ENCODE results near the gene TMTC2.

Gene TMTC2

DNA sequence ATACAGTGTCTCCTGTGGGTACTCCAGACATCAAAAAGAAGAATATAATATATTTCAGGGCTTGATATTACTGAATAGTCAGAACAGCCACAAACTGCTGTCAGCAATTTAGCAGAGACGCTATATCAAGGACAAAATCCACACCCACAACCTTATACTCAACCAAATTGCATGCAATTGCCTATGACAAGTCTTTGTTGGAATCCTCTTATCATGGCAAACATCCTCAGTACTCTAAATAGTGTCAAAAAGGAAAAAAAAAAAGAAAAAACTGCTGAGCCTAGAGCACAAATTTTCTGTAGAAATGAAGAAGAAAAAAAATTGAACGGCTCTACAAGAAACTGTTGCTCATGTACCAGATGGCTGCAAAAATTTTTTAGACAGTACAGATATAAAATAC lies 485.7 kb downstream of the TMTC2 start:
- no peak for DNase-seq
- WGBS: 64% methylated on average over 1 of the region's 2 CpGs
- Histone ChIP-seq H3K9me3 (ENCODE audit: control insufficient read depth, low read length) (no peaks in the 10 kb centered on the region), H2BK15ac (ENCODE audit: low read depth, poor library complexity, severe bottlenecking) (no peak overlapping the region), H3K36me3 (ENCODE audit: control insufficient read depth in 1 of 2, insufficient read depth in 2 of 2, low read depth in 1 of 2, low read length in 2 of 2) (no peaks in the 10 kb centered on the region), H3K4me3 (ENCODE audit: insufficient read depth in 1 of 2, low read depth in 1 of 2, low read length in 2 of 2) (no peak overlapping the region), H3K14ac (ENCODE audit: low read length in 2 of 2) (no peak overlapping the region), H3K27me3 (ENCODE audit: control insufficient read depth in 1 of 2, insufficient read depth in 1 of 2, low read length in 2 of 2) (no peaks in the 10 kb centered on the region), H2BK5ac (ENCODE audit: low read depth, low read length, poor library complexity, severe bottlenecking) (no peak overlapping the region), H3K18ac (ENCODE audit: low read depth in 1 of 2, low read length in 2 of 2) (no peak overlapping the region), H2AK5ac (ENCODE audit: low read length, severe bottlenecking) (no peak overlapping the region), H3K9ac (ENCODE audit: low read length) (no peak overlapping the region), H3K79me1 (replicated peaks; ENCODE audit: low read length, poor library complexity, severe bottlenecking) (no peaks in the 10 kb centered on the region), H2BK120ac (ENCODE audit: low read depth, low read length) (no peak overlapping the region), H3K23ac (ENCODE audit: low read length in 2 of 2) (no peak overlapping the region), H3K4me1 (ENCODE audit: control insufficient read depth, insufficient read depth, low read depth, low read length) (peaks cover 2% of the 10 kb centered on the region), H4K91ac (ENCODE audit: low read length) (no peak overlapping the region), H3K27ac (ENCODE audit: low read length, poor library complexity, severe bottlenecking) (no peak overlapping the region), H2BK12ac (ENCODE audit: low read length in 2 of 2) (no peak overlapping the region), H2AFZ (ENCODE audit: low read depth, low read length) (no peak overlapping the region), H3K4me2 (ENCODE audit: low read length, poor library complexity, severe bottlenecking) (no peak overlapping the region), H3K4ac (ENCODE audit: low read depth in 1 of 2, low read length in 2 of 2) (no peak overlapping the region), H4K8ac (ENCODE audit: low read length) (no peak overlapping the region)

- Histone ChIP-seq H3K27me3 (ENCODE audit: control insufficient read depth in 1 of 2, insufficient read depth in 1 of 2, low read length in 2 of 2) (no peaks in the 10 kb centered on the region), H3K4me1 (ENCODE audit: control insufficient read depth, insufficient read depth, low read depth, low read length) (peaks cover 2% of the 10 kb centered on the region), H2BK120ac (ENCODE audit: low read depth, low read length) (no peak overlapping the region), H3K14ac (ENCODE audit: low read length in 2 of 2) (no peak overlapping the region), H2BK5ac (ENCODE audit: low read depth, low read length, poor library complexity, severe bottlenecking) (no peak overlapping the region), H3K4ac (ENCODE audit: low read depth in 1 of 2, low read length in 2 of 2) (no peak overlapping the region), H4K8ac (ENCODE audit: low read length) (no peak overlapping the region), H3K4me3 (ENCODE audit: insufficient read depth in 1 of 2, low read depth in 1 of 2, low read length in 2 of 2) (no peak overlapping the region), H2AFZ (ENCODE audit: low read depth, low read length) (no peak overlapping the region), H3K36me3 (ENCODE audit: control insufficient read depth in 1 of 2, insufficient read depth in 2 of 2, low read depth in 1 of 2, low read length in 2 of 2) (no peaks in the 10 kb centered on the region), H4K91ac (ENCODE audit: low read length) (no peak overlapping the region), H3K23ac (ENCODE audit: low read length in 2 of 2) (no peak overlapping the region), H3K9me3 (ENCODE audit: control insufficient read depth, low read length) (no peaks in the 10 kb centered on the region), H2BK15ac (ENCODE audit: low read depth, poor library complexity, severe bottlenecking) (no peak overlapping the region), H3K27ac (ENCODE audit: low read length, poor library complexity, severe bottlenecking) (no peak overlapping the region), H3K9ac (ENCODE audit: low read length) (no peak overlapping the region), H3K18ac (ENCODE audit: low read depth in 1 of 2, low read length in 2 of 2) (no peak overlapping the region), H3K79me1 (replicated peaks; ENCODE audit: low read length, poor library complexity, severe bottlenecking) (no peaks in the 10 kb centered on the region), H2BK12ac (ENCODE audit: low read length in 2 of 2) (no peak overlapping the region), H3K4me2 (ENCODE audit: low read length, poor library complexity, severe bottlenecking) (no peak overlapping the region), H2AK5ac (ENCODE audit: low read length, severe bottlenecking) (no peak overlapping the region)
- no peak for DNase-seq
- 86% methylated on average over 4 of the region's 7 CpGs for WGBS
These were observed 486.4 kb downstream of the TMTC2 start for GRCh38 chr12:83172866-83173649.

DNA sequence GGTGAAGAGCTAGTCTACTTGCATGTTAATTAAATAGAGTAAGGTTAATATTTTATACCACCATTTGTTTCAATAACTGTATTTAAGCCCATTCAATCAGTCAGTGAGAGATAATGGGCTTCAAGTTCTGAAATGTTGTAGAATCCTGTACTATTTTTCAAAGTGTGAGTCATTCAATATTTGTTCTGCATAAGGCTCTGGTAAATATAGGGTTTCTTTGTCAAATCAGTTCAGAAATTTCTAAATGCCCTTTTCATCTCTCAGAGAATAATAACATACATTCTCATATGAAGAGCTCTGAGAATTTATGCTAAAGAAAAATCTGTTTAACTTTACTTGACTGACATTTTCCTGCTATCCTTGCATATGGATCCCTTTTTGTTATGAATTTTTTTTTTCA lies 493.3 kb downstream of the TMTC2 start:
- Histone ChIP-seq H3K14ac (ENCODE audit: low read length in 2 of 2) (no peak overlapping the region), H2BK120ac (ENCODE audit: low read depth, low read length) (no peak overlapping the region), H3K9ac (ENCODE audit: low read length) (no peak overlapping the region), H3K9me3 (ENCODE audit: control insufficient read depth, low read length) (no peaks in the 10 kb centered on the region), H2BK15ac (ENCODE audit: low read depth, poor library complexity, severe bottlenecking) (no peak overlapping the region), H3K4me1 (ENCODE audit: control insufficient read depth, insufficient read depth, low read depth, low read length) (no peaks in the 10 kb centered on the region), H3K4ac (ENCODE audit: low read depth in 1 of 2, low read length in 2 of 2) (no peak overlapping the region), H3K27ac (ENCODE audit: low read length, poor library complexity, severe bottlenecking) (no peak overlapping the region), H3K23ac (ENCODE audit: low read length in 2 of 2) (no peak overlapping the region), H3K36me3 (ENCODE audit: control insufficient read depth in 1 of 2, insufficient read depth in 2 of 2, low read depth in 1 of 2, low read length in 2 of 2) (no peaks in the 10 kb centered on the region), H3K79me1 (replicated peaks; ENCODE audit: low read length, poor library complexity, severe bottlenecking) (no peaks in the 10 kb centered on the region), H4K91ac (ENCODE audit: low read length) (no peak overlapping the region), H4K8ac (ENCODE audit: low read length) (no peak overlapping the region), H2BK12ac (ENCODE audit: low read length in 2 of 2) (no peak overlapping the region), H2AK5ac (ENCODE audit: low read length, severe bottlenecking) (no peak overlapping the region), H2BK5ac (ENCODE audit: low read depth, low read length, poor library complexity, severe bottlenecking) (no peak overlapping the region), H3K18ac (ENCODE audit: low read depth in 1 of 2, low read length in 2 of 2) (no peak overlapping the region), H3K27me3 (ENCODE audit: control insufficient read depth in 1 of 2, insufficient read depth in 1 of 2, low read length in 2 of 2) (no peaks in the 10 kb centered on the region), H3K4me2 (ENCODE audit: low read length, poor library complexity, severe bottlenecking) (no peak overlapping the region), H3K4me3 (ENCODE audit: insufficient read depth in 1 of 2, low read depth in 1 of 2, low read length in 2 of 2) (no peak overlapping the region), H2AFZ (ENCODE audit: low read depth, low read length) (no peak overlapping the region)
- DNase-seq: no peak

DNA sequence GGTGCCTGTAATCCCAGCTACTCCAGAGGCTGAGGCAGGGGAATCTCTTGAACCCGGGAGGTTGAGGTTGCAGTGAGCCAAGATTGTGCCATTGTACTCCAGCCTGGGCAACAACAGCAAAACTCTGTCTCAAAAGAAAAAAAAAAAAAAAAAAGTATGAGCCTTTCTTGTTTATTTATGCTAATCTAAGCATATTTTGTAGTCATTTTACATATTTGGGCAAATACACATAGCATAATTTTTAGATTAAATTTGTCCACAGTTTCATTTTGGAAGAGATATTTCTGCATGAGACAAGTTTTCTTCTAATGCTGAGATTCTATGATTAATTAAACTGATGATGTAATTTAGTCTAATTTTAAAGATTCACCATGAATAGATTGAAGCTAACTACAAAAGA lies 494.4 kb downstream of the TMTC2 start:
- WGBS: no CpG with 5 or more reads among the region's 1 CpG
- Histone ChIP-seq H3K23ac (ENCODE audit: low read length in 2 of 2) (no peak overlapping the region), H2BK12ac (ENCODE audit: low read length in 2 of 2) (no peak overlapping the region), H3K9me3 (ENCODE audit: control insufficient read depth, low read length) (no peaks in the 10 kb centered on the region), H3K36me3 (ENCODE audit: control insufficient read depth in 1 of 2, insufficient read depth in 2 of 2, low read depth in 1 of 2, low read length in 2 of 2) (no peaks in the 10 kb centered on the region), H3K18ac (ENCODE audit: low read depth in 1 of 2, low read length in 2 of 2) (no peak overlapping the region), H4K91ac (ENCODE audit: low read length) (no peak overlapping the region), H3K4me3 (ENCODE audit: insufficient read depth in 1 of 2, low read depth in 1 of 2, low read length in 2 of 2) (no peak overlapping the region), H4K8ac (ENCODE audit: low read length) (no peak overlapping the region), H3K9ac (ENCODE audit: low read length) (no peak overlapping the region), H2BK5ac (ENCODE audit: low read depth, low read length, poor library complexity, severe bottlenecking) (no peak overlapping the region), H3K4me1 (ENCODE audit: control insufficient read depth, insufficient read depth, low read depth, low read length) (no peaks in the 10 kb centered on the region), H3K27ac (ENCODE audit: low read length, poor library complexity, severe bottlenecking) (no peak overlapping the region), H3K79me1 (replicated peaks; ENCODE audit: low read length, poor library complexity, severe bottlenecking) (no peaks in the 10 kb centered on the region), H2BK120ac (ENCODE audit: low read depth, low read length) (no peak overlapping the region), H3K4ac (ENCODE audit: low read depth in 1 of 2, low read length in 2 of 2) (no peak overlapping the region), H2AFZ (ENCODE audit: low read depth, low read length) (no peak overlapping the region), H3K14ac (ENCODE audit: low read length in 2 of 2) (no peak overlapping the region), H3K4me2 (ENCODE audit: low read length, poor library complexity, severe bottlenecking) (no peak overlapping the region), H3K27me3 (ENCODE audit: control insufficient read depth in 1 of 2, insufficient read depth in 1 of 2, low read length in 2 of 2) (no peaks in the 10 kb centered on the region), H2AK5ac (ENCODE audit: low read length, severe bottlenecking) (no peak overlapping the region), H2BK15ac (ENCODE audit: low read depth, poor library complexity, severe bottlenecking) (no peak overlapping the region)
- no peak for DNase-seq

Data from mesenchymal stem cell (in vitro differentiated cells and primary cell).